GM12892 (cell line): ENCODE results near the gene ARL14EPL.

ENCODE experiments used
- POLR2A ChIP-seq: IDR thresholded peaks from 2 replicates; pipeline ENCODE4 v1.6.1; 2011; ENCODE audit warnings: low read depth, low read length, control low read depth
- TAF1 ChIP-seq: IDR thresholded peaks from 2 replicates; pipeline ENCODE4 v1.6.1; 2011; ENCODE audit warnings: low read depth, mild to moderate bottlenecking, control low read depth, low read length, borderline replicate concordance

- TF ChIP-seq POLR2A: no peak
- TF ChIP-seq TAF1: no peak
These were observed 18.3 kb upstream of the ARL14EPL start for GRCh38 chr5:116013936-116014335.
